IPS-18c (cell line): ENCODE data around the gene BEND5.

Source experiments
- H3K4me3 ChIP-seq: 2 replicates; pipeline ENCODE4 v1.7.0; 2013; ENCODE audit warnings: low read depth, mild to moderate bottlenecking, low read length, moderate library complexity; ENCODE audit not compliant: insufficient read depth
- H3K9me3 ChIP-seq: one replicate; pipeline ENCODE4 v1.6.1; 2013; ENCODE audit warnings: mild to moderate bottlenecking, low read length, moderate library complexity; ENCODE audit not compliant: control insufficient read depth, insufficient read depth

The BEND5 gene

DNA sequence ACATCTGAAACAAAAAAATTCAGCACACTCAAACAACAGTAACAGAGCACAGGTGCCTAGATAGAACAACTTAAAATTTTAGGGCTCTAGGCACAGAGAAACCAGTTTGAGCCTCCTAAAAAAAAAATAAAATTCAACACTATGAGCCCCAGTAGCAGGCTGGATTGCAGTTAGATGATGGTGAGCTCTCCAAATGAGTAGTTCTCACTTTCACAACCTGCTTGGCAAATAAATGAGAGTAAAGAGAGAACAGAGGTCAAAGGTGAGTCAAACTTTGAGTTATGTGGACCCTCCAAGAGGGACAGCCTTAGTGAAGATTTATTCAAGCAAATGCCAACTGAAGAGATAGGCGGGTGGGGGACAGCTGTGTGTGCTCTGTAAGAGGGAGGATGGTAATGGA lies 3.6 kb downstream of the BEND5 start:
- no peak overlapping the region for H3K4me3 ChIP-seq
- no peaks in the 10 kb centered on the region for H3K9me3 ChIP-seq

DNA sequence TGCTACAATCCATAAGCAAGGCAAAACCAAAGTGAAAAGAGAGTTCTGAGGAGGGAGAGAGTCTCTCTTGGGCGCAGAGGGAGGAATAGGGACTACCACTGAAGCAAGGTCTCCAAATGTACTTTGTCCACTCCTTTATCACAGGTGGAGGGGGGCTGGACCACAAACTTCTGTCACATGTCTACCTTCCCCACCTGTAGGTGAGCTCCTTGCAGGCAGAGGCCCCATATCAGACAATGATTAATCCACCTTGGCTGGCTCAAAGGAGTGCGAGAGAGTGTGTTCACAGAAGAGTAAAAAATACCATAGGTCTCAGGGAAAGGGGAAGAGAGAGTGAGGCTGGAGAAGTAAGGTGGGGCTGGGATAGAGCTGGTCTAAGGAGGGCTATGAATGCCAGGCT lies 4.5 kb downstream of the BEND5 start:
- Histone ChIP-seq H3K9me3 (no peaks in the 10 kb centered on the region), H3K4me3 (no peak overlapping the region)

DNA sequence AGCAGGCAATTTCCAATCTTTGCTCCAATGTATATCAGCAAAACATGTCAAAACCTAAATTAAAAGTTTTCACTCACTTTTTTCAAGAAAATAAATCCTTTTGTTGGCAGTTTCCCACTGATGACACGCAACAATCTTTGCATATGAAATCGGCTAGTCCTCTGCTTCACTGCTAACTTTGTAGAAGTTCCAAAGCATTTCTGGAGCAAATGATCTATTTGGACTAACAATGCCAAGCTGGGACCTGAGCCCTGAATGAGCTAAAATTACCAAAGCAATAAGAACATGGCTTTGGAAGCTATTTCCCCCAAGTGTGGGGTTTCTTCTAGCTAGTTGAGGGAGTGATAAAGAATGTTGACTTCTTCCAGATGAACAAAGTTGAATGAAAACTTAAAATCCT lies 5.1 kb downstream of the BEND5 start:
- Histone ChIP-seq H3K4me3 (no peak overlapping the region), H3K9me3 (no peaks in the 10 kb centered on the region)

DNA sequence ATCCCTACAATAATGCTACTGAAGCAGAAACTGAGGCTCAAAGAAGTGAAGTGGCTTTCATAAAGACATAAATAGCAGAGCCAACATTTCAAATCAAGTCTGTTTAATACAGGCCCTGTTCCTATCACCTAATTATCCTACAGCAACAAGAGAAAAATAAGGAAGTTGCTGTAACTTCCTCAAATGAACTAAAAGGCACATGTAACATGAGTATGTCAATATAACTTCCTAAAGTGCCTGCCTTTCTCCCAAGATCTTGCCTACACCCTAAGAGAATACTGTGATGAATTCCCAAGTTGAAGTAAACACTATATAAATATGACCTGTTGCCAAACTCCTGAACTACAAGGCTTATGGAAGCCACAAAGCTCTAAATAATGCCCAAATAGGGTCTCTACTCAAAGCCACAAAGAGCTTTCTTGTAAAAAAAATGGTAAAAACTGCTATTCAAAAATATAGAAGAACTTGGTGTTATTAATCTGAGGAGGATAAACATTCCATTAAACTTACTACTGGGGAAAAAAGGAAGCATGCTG lies 8.6 kb downstream of the BEND5 start:
- H3K9me3 ChIP-seq = no peaks in the 10 kb centered on the region
- H3K4me3 ChIP-seq = no peak overlapping the region

DNA sequence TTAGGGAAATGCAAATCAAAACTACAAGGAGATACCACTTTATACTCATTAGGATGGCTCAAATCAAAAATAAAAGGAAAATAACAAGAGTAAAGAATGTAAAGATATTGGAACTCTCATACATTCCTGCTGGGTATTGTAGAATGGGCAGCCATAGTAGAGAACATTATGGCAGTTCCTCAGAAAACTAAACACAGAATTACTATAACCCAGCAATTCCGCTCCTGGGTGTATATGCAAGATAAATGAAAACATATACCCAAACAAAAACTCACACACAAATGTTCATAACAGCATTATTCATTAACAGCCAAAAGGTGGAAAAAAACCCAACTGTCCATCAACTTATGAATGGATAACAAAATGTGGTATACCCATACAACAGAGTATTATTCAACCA lies 11.4 kb downstream of the BEND5 start:
- H3K4me3 ChIP-seq = no peak overlapping the region

DNA sequence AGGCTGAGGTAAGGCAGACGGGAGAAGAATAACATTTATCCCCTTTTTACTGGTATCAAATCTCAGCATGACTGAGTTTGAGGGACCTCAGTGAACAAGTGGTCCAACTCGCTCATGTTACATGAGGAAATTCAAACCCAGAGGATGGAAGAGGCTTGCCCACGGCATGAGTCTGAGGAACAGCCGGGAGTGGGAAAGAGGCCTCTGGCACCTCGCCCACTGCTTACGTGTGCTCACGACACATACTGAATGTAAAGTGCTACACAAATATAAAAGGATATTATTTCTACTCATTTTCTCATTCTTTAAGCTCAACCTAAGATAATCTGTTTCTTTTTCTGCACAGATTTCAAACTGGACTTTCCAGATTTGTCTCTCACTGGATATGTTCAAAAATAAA lies 14.7 kb downstream of the BEND5 start:
- H3K4me3 ChIP-seq = no peak overlapping the region
- no peaks in the 10 kb centered on the region for H3K9me3 ChIP-seq

More for the DNA sequence above, 11.4 kb downstream of the BEND5 start:
- H3K9me3 ChIP-seq = no peaks in the 10 kb centered on the region

DNA sequence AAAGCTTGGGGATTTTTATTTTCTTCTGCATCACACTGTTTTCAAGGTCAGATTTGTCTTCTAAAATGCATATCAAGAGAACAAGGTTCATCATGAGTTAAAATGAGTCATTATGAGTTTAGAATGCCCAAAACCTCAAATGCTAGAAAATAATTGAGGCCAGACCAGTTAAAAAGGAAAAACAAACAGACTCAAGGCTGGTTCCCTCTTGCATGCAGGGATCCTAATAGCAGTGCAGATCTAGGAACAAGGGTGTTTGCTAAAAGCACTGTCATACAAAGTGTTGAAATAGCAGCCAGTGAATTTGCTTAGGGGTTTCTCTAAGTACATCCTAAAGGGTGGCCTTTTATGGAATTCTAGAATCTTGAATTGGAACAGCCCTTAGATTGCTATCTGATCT lies 15.3 kb downstream of the BEND5 start:
- no peak overlapping the region for H3K4me3 ChIP-seq
- no peaks in the 10 kb centered on the region for H3K9me3 ChIP-seq

DNA sequence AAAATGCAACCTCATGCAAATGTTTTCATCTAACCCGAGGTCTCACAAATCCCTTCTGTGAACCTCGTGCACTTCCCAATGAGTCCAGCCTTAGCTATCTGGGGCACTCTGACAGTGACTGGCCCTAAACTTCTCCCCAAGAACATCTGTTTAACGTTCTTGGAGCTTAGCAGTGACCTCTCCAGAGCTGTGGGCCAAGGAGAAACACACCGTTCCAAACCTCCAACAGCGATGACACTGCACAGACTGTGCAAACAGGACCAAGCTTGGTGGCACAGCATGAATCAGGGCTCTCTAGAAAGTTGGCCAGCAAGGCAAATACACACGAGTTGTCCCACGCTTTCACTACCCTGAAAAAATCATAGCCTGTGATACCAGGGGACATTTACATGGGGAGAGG lies 15.8 kb downstream of the BEND5 start:
- Histone ChIP-seq H3K4me3 (no peak overlapping the region), H3K9me3 (no peaks in the 10 kb centered on the region)

DNA sequence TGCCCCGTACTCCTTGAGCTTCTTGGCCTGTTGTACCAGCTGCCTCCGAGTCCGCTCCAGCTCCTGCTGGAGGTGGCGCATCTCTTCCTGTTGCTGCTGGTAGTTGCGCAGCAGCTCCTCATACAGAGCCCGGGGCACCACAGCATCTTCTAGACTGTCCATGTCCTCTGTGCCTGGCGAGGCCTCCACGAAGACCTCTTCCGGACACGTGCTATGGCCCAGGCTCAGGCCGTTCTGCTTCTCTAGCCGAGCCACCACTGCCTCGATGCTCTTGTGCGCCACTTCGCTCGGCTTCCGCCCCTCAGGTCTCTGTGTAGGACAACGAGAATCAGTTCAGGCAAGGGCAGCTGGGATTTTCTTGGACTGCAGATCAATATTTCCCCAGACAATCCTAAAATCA lies 17.7 kb downstream of the BEND5 start:
- no peak overlapping the region for H3K4me3 ChIP-seq

DNA sequence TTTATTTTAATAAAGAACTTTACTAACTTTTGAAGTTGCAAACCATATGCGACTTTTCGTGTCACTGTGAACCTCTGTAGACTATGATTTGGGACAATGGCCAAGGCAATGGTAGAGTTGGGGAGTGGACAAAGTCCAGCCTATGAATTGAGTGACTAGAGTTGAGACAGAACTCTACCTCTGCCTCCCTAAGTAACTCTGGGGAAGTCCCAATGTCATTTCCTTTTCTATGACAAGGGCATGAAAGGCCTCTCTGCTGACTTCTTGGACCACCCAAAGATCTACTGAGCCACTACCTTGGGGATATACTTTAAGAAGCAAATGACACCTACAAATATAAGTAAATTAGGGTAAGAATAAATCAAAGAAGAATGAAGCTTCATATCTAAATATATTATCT lies 19.3 kb downstream of the BEND5 start:
- Histone ChIP-seq H3K4me3 (no peak overlapping the region), H3K9me3 (no peaks in the 10 kb centered on the region)

More for the DNA sequence above, 17.7 kb downstream of the BEND5 start:
- no peaks in the 10 kb centered on the region for H3K9me3 ChIP-seq

DNA sequence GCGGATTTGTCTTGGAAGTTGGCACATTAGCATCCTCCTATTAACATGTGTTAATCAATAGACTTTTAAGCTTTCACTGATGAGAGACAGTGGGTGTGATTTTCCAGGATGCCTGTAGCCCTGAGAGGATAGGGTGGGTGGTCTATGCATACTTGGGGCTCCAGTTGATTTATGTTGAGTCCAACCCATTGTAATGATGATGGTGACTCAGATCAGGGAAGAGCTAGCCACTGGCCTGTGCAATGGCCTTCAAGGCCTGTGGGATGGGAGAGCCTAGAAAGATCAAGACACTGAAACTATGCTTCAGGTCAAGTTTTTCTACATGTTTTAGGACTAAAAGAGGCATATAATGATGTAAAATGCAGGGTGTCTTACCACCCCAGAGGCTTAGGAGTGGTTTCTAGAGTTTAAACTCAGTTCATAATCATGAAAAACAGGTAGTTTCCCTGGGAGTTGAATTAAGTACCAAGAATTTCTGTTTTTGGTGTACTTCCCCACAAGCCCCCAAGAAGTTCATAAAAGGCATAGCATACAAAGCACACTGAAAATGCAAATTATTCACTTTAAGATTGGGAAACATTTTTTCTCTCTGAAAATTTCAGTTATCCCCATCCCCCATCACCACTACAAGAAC lies 19.9 kb downstream of the BEND5 start:
- H3K4me3 ChIP-seq = no peak overlapping the region
- H3K9me3 ChIP-seq = no peaks in the 10 kb centered on the region

DNA sequence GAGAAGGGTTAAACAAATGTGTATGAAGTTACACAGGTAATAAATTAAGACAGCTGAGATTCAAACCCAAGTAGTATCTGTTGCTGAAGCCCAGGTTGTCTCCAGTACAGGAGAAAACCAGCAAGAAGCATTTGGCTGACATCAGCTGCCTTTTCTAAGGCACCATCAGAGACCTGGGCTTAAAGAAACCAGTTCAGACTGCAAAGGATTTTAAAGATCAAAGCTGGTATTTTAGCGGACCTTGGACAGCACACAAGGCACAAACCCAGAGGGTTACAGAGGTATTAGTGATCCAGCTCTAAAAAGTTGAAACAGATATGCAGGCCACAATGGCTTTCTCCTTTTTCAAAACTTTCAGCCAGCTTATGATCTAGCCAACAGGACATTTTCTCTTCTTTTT lies 23.4 kb downstream of the BEND5 start:
- no peak overlapping the region for H3K4me3 ChIP-seq
- no peaks in the 10 kb centered on the region for H3K9me3 ChIP-seq

DNA sequence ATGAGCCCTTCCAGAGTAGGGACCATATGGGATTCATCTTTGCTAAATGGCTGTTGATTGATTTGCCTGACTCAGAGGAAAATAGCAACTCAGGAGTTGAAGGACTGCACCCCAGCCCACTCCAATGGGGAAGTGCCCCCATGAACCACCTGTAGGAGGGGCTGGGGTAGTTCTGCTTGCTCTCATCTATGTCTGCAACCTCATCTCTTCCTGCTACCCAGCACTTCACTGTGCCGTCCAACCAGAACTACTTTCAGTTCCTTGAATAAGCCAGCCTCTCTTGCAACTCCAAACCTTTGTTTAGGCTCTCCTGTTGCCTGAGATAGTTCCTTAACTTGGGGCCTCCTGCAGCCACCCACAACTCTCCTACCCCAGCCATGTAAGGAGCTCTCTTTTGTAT lies 26.6 kb downstream of the BEND5 start:
- H3K4me3 ChIP-seq = no peak overlapping the region
- no peaks in the 10 kb centered on the region for H3K9me3 ChIP-seq

DNA sequence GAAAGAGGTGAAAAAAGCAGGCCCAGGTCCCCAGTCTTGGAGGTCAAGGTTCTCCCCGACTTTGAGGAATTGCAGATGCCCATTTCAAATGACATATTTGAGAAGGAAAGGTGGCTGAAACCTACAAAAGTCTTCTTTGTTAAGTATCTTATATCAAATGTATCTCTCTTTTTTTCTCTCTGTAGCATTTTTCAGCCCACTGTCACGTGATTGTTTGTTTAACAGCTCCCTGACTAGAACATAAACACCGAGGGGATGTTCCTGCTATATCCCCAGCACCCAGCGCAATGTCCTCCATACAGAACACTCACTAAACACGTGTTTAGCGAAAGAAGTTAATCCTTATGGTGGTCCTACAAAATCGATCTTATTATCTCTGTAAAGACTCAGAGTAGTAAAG lies 27.6 kb downstream of the BEND5 start:
- Histone ChIP-seq H3K9me3 (no peaks in the 10 kb centered on the region), H3K4me3 (no peak overlapping the region)

DNA sequence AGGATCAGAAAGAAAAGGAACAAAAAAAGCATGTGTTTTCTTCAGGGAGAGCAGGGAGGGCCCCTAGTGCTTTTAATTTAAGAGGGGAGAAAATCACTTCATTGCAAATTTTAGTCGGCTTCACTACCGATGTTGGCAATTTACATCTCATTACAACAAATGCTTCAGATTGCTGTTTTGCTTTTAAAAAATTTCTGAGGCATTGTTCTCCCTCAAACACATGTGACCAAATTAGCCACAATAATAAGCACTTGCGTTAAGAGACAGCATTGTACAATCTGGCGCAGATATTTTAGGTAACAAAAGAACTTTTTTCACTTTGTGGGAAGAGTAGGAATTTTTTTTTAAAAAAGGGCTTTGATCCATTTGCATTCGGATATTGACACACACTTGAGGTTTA lies 29.8 kb downstream of the BEND5 start:
- H3K9me3 ChIP-seq = no peaks in the 10 kb centered on the region
- no peak overlapping the region for H3K4me3 ChIP-seq

DNA sequence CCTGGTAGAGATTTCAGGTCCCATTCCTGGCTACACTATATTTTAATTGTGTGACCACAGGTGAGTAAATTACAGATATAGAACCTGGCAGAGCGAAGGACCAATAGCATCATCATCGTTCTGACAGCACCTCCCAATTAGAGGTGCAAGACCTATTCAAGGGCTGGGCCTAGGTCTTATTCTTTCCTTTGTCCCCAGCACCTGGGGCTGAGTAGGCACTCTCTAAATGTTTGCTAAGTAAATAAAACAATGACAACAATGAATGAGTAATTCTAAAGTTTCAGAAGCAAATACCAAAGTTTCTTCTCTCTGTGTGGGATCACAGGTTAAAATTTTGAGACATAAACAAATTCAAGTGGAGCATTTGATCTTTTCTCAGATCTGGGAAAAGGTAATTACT lies 32.7 kb downstream of the BEND5 start:
- no peak overlapping the region for H3K4me3 ChIP-seq
- no peaks in the 10 kb centered on the region for H3K9me3 ChIP-seq

DNA sequence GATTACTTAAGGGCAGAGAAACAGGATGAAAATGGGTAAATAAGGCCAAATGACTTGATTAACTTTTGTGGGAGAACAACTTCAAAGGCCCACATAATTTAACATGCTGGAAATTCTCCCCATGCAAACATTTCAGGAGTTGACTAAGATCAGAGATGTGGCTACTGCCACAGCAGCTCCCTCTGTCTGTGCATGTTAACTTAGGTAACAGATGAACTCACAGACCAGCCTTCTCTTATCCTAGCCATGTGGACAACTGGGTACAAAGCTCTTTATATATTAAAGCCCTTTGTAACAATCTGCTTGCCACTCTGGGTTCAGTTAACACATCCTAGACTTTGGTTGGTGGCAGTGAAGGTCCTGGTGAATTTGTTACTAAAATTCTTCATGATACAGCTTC lies 33.2 kb downstream of the BEND5 start:
- Histone ChIP-seq H3K4me3 (no peak overlapping the region), H3K9me3 (no peaks in the 10 kb centered on the region)

DNA sequence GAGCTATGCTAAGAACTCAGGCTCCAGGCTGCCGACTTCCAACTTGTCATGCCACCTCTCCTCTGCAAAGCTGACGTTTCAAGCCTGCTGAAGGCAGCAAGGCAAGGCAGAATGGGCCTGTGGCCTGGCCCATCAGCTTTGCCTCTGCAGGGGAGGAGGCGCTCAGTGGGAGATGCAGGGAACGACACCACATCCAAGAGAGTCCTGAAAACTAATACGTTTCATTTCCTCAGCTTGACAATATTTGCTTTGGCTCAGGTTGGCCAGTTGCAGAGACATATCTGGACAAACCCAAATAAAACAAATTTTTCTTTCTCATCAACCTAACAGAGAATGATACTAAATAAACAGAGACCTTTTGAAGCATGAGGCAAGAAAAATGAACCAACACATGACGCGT lies 35.3 kb downstream of the BEND5 start:
- Histone ChIP-seq H3K4me3 (no peak overlapping the region), H3K9me3 (no peaks in the 10 kb centered on the region)

DNA sequence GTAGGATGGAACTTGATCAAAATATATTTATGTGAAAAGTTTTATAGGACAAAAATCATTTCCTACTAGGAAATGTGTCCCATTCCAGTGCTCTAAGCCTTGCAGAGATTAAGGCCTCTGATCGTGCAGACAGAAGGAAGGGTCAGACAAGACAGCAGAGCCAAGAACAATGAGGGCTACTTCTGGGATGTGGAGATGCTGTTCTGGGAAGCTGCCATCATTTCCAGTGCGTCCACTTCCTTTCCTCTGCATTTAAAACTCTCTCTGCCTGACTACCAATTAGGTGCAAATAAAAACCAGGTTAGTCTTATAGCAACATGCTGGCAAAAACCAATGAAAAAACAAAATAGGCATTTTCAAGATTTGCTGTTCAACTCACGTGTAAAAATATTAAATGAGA lies 36.1 kb downstream of the BEND5 start:
- Histone ChIP-seq H3K4me3 (no peak overlapping the region), H3K9me3 (no peaks in the 10 kb centered on the region)
